ENCODE results near the gene NCF2. TPM values are rescaled to one million over a fixed set of nuclear protein-coding genes. Genes with fewer than 3 reads are reported as not detected.

Gene NCF2
- total and polyA plus RNA-seq, 2 donors (not counting 1 experiment from before 2014, with no cell fraction given): 9.9 to 10.5 TPM

- no peaks in the 10 kb centered on the region for H3K27me3 Mint-ChIP-seq
- ChIA-PET CTCF (interaction anchor here (0.9 to 1.8 kb wide), 2 partner anchors 17 to 277 kb away, joined by 3 to 10 read pairs; no protein-coding TSS in a partner anchor), POLR2A (interaction anchor here (0.7 kb wide), 1 partner anchor 653 kb away, joined by 4 read pairs; no protein-coding TSS in a partner anchor)
- no peak overlapping the region for H2AFZ ChIP-seq (ENCODE audit: insufficient read depth, low read depth, low read length, poor library complexity, severe bottlenecking)
- H3K79me2 ChIP-seq (ENCODE audit: control insufficient read depth, insufficient read depth, low read length): peaks cover 13% of the 10 kb centered on the region
- no peak overlapping the region for H3K27ac Mint-ChIP-seq
- H3K4me2 ChIP-seq (replicated peaks; ENCODE audit: low read depth, low read length, poor library complexity, severe bottlenecking): no peak overlapping the region
- H3K36me3 ChIP-seq (replicated peaks in 1 of 2; ENCODE audit: control extremely low read depth in 1 of 2, control insufficient read depth in 1 of 2, extremely low read depth in 1 of 2, insufficient read depth in 2 of 2, low read length in 1 of 2): no peaks in the 10 kb centered on the region
- peaks cover 9 to 13% of the 10 kb centered on the region in 2 donors for H3K4me1 ChIP-seq (ENCODE audit: control insufficient read depth in 2 of 2, insufficient read depth in 2 of 2, low read length in 2 of 2)
- no peak for TF ChIP-seq EZH2 (IDR thresholded peaks at IDR 0.05; ENCODE audit: borderline replicate concordance, insufficient read depth, low read depth, low read length, poor library complexity, severe bottlenecking)
- TF ChIP-seq, protein P1, sequence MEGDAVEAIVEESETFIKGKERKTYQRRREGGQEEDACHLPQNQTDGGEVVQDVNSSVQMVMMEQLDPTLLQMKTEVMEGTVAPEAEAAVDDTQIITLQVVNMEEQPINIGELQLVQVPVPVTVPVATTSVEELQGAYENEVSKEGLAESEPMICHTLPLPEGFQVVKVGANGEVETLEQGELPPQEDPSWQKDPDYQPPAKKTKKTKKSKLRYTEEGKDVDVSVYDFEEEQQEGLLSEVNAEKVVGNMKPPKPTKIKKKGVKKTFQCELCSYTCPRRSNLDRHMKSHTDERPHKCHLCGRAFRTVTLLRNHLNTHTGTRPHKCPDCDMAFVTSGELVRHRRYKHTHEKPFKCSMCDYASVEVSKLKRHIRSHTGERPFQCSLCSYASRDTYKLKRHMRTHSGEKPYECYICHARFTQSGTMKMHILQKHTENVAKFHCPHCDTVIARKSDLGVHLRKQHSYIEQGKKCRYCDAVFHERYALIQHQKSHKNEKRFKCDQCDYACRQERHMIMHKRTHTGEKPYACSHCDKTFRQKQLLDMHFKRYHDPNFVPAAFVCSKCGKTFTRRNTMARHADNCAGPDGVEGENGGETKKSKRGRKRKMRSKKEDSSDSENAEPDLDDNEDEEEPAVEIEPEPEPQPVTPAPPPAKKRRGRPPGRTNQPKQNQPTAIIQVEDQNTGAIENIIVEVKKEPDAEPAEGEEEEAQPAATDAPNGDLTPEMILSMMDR (IDR thresholded peaks at IDR 0.05): no peak
- ATAC-seq (ENCODE audit: low read depth): no peak
- WGBS (ENCODE audit: insufficient coverage): no CpG with 5 or more reads among the region's 7 CpGs
- H3K27me3 ChIP-seq (replicated peaks in 1 of 4; ENCODE audit: control extremely low read depth in 1 of 4, control insufficient read depth in 3 of 4, insufficient read depth in 4 of 4, low read length in 3 of 4): no peaks in the 10 kb centered on the region
- intact Hi-C loops (cut with micrococcal nuclease): loop anchor here (5.0 to 10.0 kb wide), 3 partner anchors 852 to 1607 kb away; partner anchors contain the start of genes EDEM3 and NPL
- H3K4me1 Mint-ChIP-seq: peaks cover 20% of the 10 kb centered on the region
- H3K4me3 Mint-ChIP-seq: no peak overlapping the region
- no peaks in the 10 kb centered on the region for H3K9me3 ChIP-seq (ENCODE audit: control extremely low read depth in 1 of 3, control insufficient read depth in 2 of 3, insufficient read depth in 1 of 3, low read length in 2 of 3)
- DNase-seq: no peak
- H3K9ac ChIP-seq (ENCODE audit: low read length): no peak overlapping the region
- peaks cover 5% of the 10 kb centered on the region for H4K20me1 ChIP-seq (ENCODE audit: control insufficient read depth, insufficient read depth, low read length, poor library complexity, severe bottlenecking)
- no peaks in the 10 kb centered on the region for H3K9me3 Mint-ChIP-seq (ENCODE audit: insufficient read depth)
- H3K4me3 ChIP-seq (ENCODE audit: control extremely low read depth in 1 of 5, extremely low read depth in 1 of 5, insufficient read depth in 1 of 5, low read depth in 2 of 5, low read length in 4 of 5): no peak overlapping the region
- H3K27ac ChIP-seq (ENCODE audit: low read length in 2 of 2): no peak overlapping the region
Observed at GRCh38 chr1:183638649-183639387, 48.6 kb upstream of the NCF2 start.

DNA sequence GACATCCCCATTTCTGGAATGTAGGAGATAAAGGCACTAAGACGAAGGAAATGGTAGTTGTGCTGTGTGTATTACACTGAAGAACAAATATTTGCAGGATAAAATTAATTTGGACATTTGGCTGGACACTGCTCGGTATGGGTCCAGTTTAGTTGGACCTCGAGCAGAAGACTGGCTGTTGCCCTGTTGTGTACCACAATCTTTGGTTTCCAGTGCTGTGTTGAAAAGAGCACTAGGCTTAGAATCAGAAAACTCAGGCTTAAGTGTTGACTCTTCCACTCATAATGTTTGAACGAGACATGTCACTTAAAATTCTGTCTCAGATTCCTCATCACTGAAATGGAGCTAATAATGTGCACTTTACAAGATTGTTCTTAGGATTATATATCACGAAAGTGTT lies 46.5 kb upstream of the NCF2 start:
- Histone ChIP-seq H3K4me2 (replicated peaks; ENCODE audit: low read depth, low read length, poor library complexity, severe bottlenecking) (peak overlapping the region; percentile 94), H3K27me3 (replicated peaks in 1 of 4; ENCODE audit: control extremely low read depth in 1 of 4, control insufficient read depth in 3 of 4, insufficient read depth in 4 of 4, low read length in 3 of 4) (no peaks in the 10 kb centered on the region), H3K9me3 (ENCODE audit: control extremely low read depth in 1 of 3, control insufficient read depth in 2 of 3, insufficient read depth in 1 of 3, low read length in 2 of 3) (no peaks in the 10 kb centered on the region), H3K36me3 (replicated peaks in 1 of 2; ENCODE audit: control extremely low read depth in 1 of 2, control insufficient read depth in 1 of 2, extremely low read depth in 1 of 2, insufficient read depth in 2 of 2, low read length in 1 of 2) (peaks cover 2 to 11% of the 10 kb centered on the region in 2 experiments), H3K4me3 (ENCODE audit: control extremely low read depth in 1 of 5, extremely low read depth in 1 of 5, insufficient read depth in 1 of 5, low read depth in 2 of 5, low read length in 4 of 5) (no peak overlapping the region), H4K20me1 (ENCODE audit: control insufficient read depth, insufficient read depth, low read length, poor library complexity, severe bottlenecking) (peaks cover 21% of the 10 kb centered on the region), H3K4me1 (ENCODE audit: control insufficient read depth in 2 of 2, insufficient read depth in 2 of 2, low read length in 2 of 2) (peaks cover 20 to 33% of the 10 kb centered on the region in 2 donors), H2AFZ (ENCODE audit: insufficient read depth, low read depth, low read length, poor library complexity, severe bottlenecking) (no peak overlapping the region), H3K9ac (ENCODE audit: low read length) (no peak overlapping the region), H3K27ac (ENCODE audit: low read length in 2 of 2) (no peak overlapping the region), H3K79me2 (ENCODE audit: control insufficient read depth, insufficient read depth, low read length) (peaks cover 33% of the 10 kb centered on the region)
- Mint-ChIP-seq H3K27ac (no peak overlapping the region), H3K4me1 (peaks cover 37% of the 10 kb centered on the region), H3K27me3 (no peaks in the 10 kb centered on the region), H3K9me3 (ENCODE audit: insufficient read depth) (no peaks in the 10 kb centered on the region), H3K4me3 (peak overlapping the region; percentile 100)
- TF ChIP-seq, protein P1 (IDR thresholded peaks at IDR 0.05): no peak
- TF ChIP-seq EZH2 (IDR thresholded peaks at IDR 0.05; ENCODE audit: borderline replicate concordance, insufficient read depth, low read depth, low read length, poor library complexity, severe bottlenecking): no peak
- POLR2A ChIA-PET: no interaction called here
- ATAC-seq (ENCODE audit: low read depth) (no peak), DNase-seq (no peak)
- WGBS (ENCODE audit: insufficient coverage): 75% methylated on average over 3 of the region's 5 CpGs
- intact Hi-C loops (cut with micrococcal nuclease): loop anchor here (1.0 to 10.0 kb wide), 7 partner anchors 274 to 1604 kb away; partner anchors contain the start of genes DHX9, EDEM3 and NPL
- CTCF ChIA-PET: interaction anchor here (1.8 kb wide), 1 partner anchor 279 kb away, joined by 10 read pairs; no protein-coding TSS in a partner anchor

Measured in B cell (primary cell).